IPS-15b (cell line): ENCODE results near the gene RAMAC.

ENCODE experiments used
- H3K27me3 ChIP-seq: one replicate; pipeline ENCODE4 v1.6.1; 2013; ENCODE audit warnings: low read length; ENCODE audit not compliant: control insufficient read depth, insufficient read depth
- H3K36me3 ChIP-seq: one replicate; pipeline ENCODE4 v1.6.1; 2013; ENCODE audit warnings: low read length; ENCODE audit not compliant: control insufficient read depth, insufficient read depth
- H3K4me1 ChIP-seq: one replicate; pipeline ENCODE4 v1.6.1; 2013; ENCODE audit warnings: mild to moderate bottlenecking, low read length; ENCODE audit not compliant: control insufficient read depth, insufficient read depth
- H3K4me3 ChIP-seq: one replicate; pipeline ENCODE4 v1.5.1; 2013; ENCODE audit warnings: low read depth, low read length
- H3K9ac ChIP-seq: one replicate; pipeline ENCODE4 v1.6.1; 2013; ENCODE audit warnings: low read depth, mild to moderate bottlenecking, low read length
- H3K9me3 ChIP-seq: one replicate; pipeline ENCODE4 v1.6.1; 2013; ENCODE audit warnings: mild to moderate bottlenecking, low read length; ENCODE audit not compliant: control insufficient read depth, insufficient read depth

RAMAC gene

GRCh38 chr15:82950746-82951370 is 35.2 kb upstream of the RAMAC start:
- Histone ChIP-seq H3K9ac (no peak overlapping the region), H3K9me3 (no peaks in the 10 kb centered on the region), H3K4me1 (peaks cover 4% of the 10 kb centered on the region), H3K4me3 (no peak overlapping the region), H3K36me3 (no peaks in the 10 kb centered on the region), H3K27me3 (peaks cover 28% of the 10 kb centered on the region)

GRCh38 chr15:82951472-82952157 is 34.4 kb upstream of the RAMAC start:
- Histone ChIP-seq H3K36me3 (no peaks in the 10 kb centered on the region), H3K4me3 (peak overlapping the region; percentile 55), H3K9ac (peak overlapping the region; percentile 5), H3K9me3 (no peaks in the 10 kb centered on the region), H3K27me3 (peaks cover 28% of the 10 kb centered on the region), H3K4me1 (peaks cover 4% of the 10 kb centered on the region)

GRCh38 chr15:82952158-82953081 is 33.6 kb upstream of the RAMAC start, which contains the start of gene HOMER2:
Gene HOMER2, minus strand, starts transcription at chr15:82952720. Its CDS starts 185 bp downstream, at chr15:82952535.
- Histone ChIP-seq H3K9me3 (no peaks in the 10 kb centered on the region), H3K27me3 (peaks cover 28% of the 10 kb centered on the region), H3K4me1 (peaks cover 4% of the 10 kb centered on the region), H3K36me3 (no peaks in the 10 kb centered on the region), H3K9ac (peak within 1 kb of the TSS; percentile 5), H3K4me3 (peak within 1 kb of the TSS; percentile 55)

- Histone ChIP-seq H3K4me3 (no peak overlapping the region), H3K36me3 (no peaks in the 10 kb centered on the region), H3K4me1 (peaks cover 5% of the 10 kb centered on the region), H3K9ac (no peak overlapping the region), H3K27me3 (no peaks in the 10 kb centered on the region), H3K9me3 (no peaks in the 10 kb centered on the region)
These were observed 27.4 kb upstream of the RAMAC start for GRCh38 chr15:82958638-82959037.

DNA sequence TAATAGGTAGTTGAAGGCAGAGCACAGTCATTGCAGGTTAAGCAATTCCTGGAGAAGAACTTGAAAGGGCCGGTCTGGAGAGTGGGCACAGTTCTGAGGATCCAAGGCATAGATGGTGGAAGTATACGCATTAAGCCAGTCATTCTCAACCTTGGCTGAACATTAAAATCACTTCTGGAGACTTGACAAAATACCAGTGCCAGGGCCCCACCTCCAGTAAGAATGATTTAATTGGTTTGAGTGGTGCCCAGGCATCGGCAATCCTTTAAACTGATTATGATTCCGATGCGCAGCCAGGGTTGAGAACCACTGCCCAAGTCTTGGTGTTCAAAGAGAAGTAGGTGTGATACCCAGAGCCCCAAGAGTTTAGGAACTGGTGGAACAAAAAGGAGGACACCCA is 26.6 kb upstream of the RAMAC start:
- no peaks in the 10 kb centered on the region for H3K36me3 ChIP-seq
- no peak overlapping the region for H3K4me3 ChIP-seq
- H3K9me3 ChIP-seq: no peaks in the 10 kb centered on the region
- H3K27me3 ChIP-seq: no peaks in the 10 kb centered on the region
- peaks cover 11% of the 10 kb centered on the region for H3K4me1 ChIP-seq
- no peak overlapping the region for H3K9ac ChIP-seq

- H3K9me3 ChIP-seq: no peaks in the 10 kb centered on the region
- H3K4me1 ChIP-seq: peaks cover 11% of the 10 kb centered on the region
- no peak overlapping the region for H3K4me3 ChIP-seq
- H3K27me3 ChIP-seq: no peaks in the 10 kb centered on the region
- no peak overlapping the region for H3K9ac ChIP-seq
- H3K36me3 ChIP-seq: no peaks in the 10 kb centered on the region
These were observed 25.2 kb upstream of the RAMAC start for GRCh38 chr15:82960766-82961165.

DNA sequence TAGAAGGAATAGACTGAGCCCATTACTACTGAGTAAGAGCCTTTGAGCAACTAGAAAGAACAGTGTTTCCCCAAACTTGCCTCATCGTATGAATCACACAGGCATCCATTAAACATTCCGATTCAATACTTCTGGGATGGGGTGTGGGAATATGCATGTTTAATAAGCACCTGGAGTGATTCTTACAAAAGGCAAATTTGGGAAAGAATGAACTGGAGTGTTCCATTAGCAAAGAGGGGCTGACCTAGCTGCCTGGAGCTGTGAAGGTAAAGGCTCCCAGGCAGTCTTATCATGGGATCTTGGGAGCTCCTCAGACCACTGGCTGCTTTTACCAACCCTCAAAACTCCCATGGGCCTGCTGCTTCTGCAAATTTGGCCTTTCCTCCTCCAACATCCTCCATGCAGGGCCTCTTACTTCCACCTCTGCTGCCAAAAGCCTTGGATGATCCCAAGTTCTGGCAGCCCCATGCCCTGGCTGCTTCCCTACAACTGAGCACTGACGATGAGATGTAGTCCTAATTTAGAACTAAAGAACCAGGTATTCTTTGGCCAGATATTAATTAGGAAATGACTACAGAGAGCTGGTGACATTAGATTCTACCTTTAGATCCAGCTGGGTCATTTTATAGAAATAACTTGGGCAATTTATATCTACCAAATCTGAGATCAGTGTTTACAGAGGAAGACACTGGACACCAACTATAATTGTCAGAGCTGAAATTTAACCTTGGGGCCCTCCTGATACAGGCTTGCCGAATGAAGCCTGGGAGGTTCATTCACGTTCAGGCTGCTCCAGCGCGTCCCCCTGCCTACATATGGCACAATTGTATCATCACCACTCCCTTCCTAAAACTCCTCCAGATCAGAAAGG is 22.3 kb upstream of the RAMAC start:
- Histone ChIP-seq H3K4me1 (peaks cover 11% of the 10 kb centered on the region), H3K9me3 (no peaks in the 10 kb centered on the region), H3K9ac (peak overlapping the region; percentile 14), H3K4me3 (no peak overlapping the region), H3K27me3 (no peaks in the 10 kb centered on the region), H3K36me3 (no peaks in the 10 kb centered on the region)

DNA sequence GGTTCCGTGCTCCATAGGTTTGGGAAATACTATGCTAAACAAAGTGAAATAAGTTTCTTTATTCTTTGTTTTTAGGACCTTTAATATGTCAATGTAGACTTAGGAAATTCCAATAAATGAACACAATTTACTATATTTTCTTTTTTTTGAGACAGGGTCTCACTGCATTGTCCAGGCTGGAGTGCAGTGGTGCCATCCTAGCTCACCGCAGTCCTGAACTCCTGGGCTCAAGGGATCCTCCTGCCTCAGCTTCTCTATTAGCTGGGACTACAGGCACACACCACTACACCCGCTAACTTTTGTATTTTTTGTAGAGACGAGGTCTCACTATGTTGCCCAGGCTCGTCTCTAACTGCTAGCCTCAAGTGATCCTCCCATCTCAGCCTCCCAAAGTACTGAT is 21.1 kb upstream of the RAMAC start:
- H3K27me3 ChIP-seq: no peaks in the 10 kb centered on the region
- no peaks in the 10 kb centered on the region for H3K9me3 ChIP-seq
- no peak overlapping the region for H3K9ac ChIP-seq
- H3K4me3 ChIP-seq: no peak overlapping the region
- H3K36me3 ChIP-seq: no peaks in the 10 kb centered on the region
- peaks cover 11% of the 10 kb centered on the region for H3K4me1 ChIP-seq

DNA sequence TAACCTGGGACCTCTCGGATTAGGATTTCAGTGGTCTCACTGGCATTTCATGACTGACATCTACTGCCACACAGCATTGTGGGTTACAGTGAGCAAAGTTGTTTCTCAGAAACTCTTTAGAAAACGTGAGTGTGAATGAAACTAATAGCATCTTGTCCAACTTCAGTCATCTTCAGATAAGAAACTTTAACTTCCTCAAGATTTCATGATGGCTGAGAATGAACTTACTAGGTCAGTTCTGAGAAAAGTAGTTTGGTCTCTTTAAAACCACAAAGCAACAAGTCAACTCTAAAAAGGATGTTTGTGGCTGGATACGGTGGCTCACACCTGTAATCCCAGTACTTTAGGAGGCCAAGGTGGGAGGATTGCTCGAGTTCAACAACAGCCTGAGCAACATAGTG is 19.3 kb upstream of the RAMAC start:
- H3K9ac ChIP-seq: no peak overlapping the region
- no peaks in the 10 kb centered on the region for H3K36me3 ChIP-seq
- H3K27me3 ChIP-seq: no peaks in the 10 kb centered on the region
- peaks cover 9% of the 10 kb centered on the region for H3K4me1 ChIP-seq
- H3K9me3 ChIP-seq: no peaks in the 10 kb centered on the region
- no peak overlapping the region for H3K4me3 ChIP-seq

DNA sequence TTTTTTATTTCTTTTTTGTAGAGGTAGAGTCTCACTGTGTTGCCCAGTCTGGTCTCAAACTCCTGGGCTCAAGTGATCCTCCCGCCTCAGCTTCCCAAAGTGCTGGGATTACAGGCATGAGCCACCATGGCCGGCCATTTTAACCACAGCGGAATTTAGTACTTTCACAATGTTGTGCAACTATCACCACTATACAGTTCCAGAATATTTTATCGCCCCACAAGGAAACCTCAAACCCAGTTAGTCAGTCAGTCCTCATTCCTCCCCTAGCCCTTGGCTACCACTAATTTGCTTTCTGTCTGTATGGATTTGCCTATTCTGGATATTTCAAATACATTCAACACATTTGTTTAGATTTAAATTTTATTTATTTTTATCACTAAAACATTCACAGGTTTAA is 17.9 kb upstream of the RAMAC start:
- H3K36me3 ChIP-seq: no peaks in the 10 kb centered on the region
- H3K4me1 ChIP-seq: peaks cover 9% of the 10 kb centered on the region
- no peak overlapping the region for H3K4me3 ChIP-seq
- H3K9ac ChIP-seq: no peak overlapping the region
- H3K9me3 ChIP-seq: no peaks in the 10 kb centered on the region
- H3K27me3 ChIP-seq: no peaks in the 10 kb centered on the region

DNA sequence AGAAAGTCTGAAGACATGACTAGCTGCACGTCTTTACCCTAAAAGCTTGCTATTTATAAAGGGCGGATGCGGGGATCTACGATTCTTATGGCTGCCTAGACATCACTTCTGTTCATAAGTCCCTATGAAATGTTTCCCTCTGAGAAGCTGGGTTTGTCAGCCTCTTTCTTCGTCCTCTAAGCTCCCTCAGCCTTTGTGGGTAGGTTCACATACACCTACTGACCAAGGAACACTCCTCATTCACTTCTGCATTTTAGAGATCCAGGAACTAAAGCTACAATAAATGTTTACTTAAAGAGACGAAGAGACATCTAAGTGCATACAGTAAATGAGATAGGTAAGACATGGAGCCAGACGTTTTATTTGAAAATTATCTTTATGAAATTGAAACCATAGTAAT is 16.7 kb upstream of the RAMAC start:
- Histone ChIP-seq H3K4me1 (no peaks in the 10 kb centered on the region), H3K9me3 (no peaks in the 10 kb centered on the region), H3K4me3 (no peak overlapping the region)

More for the DNA sequence above, 16.7 kb upstream of the RAMAC start:
- no peak overlapping the region for H3K9ac ChIP-seq
- no peaks in the 10 kb centered on the region for H3K36me3 ChIP-seq
- no peaks in the 10 kb centered on the region for H3K27me3 ChIP-seq
